SK-N-DZ (cell line): ENCODE results near the gene PRAC1. TPM values are rescaled to one million over a fixed set of nuclear protein-coding genes. Genes with fewer than 3 reads are reported as not detected.

ENCODE experiments used
- DNase-seq: peaks from one replicate; pipeline ENCODE4 v3.0.0-alpha.2; 2015; ENCODE audit warnings: low spot score
- polyA plus RNA-seq, 2 experiments: library from polyadenylated mRNA; depleted of rRNA; stranded (reverse); fragments of >200 nt; gene quantifications; 2 replicates each; pipeline ENCODE4 v1.2.3, GENCODE V29; 2014

PRAC1 gene
- polyA plus RNA-seq (2014; cell fraction: cytosol; rRNA removed): not detected in 2 replicates
- not detected in 2 replicates for polyA plus RNA-seq (2014; cell fraction: nucleus; rRNA removed)

- no peak for DNase-seq
Observed at GRCh38 chr17:48722201-48722907, at the start of gene PRAC1. Gene PRAC1, minus strand, starts transcription at chr17:48722518. Its CDS starts 126 bp downstream, at chr17:48722392.

- DNase-seq: no peak
Observed at GRCh38 chr17:48770954-48771353, 48.6 kb upstream of the PRAC1 start.

GRCh38 chr17:48769009-48769675 lies 46.8 kb upstream of the PRAC1 start:
- no peak for DNase-seq

- DNase-seq: no peak
Observed at GRCh38 chr17:48767263-48767774, 45.0 kb upstream of the PRAC1 start.

- no peak for DNase-seq
Observed at GRCh38 chr17:48761114-48761513, 38.8 kb upstream of the PRAC1 start.

- DNase-seq: no peak
Observed at GRCh38 chr17:48760411-48760810, 38.1 kb upstream of the PRAC1 start.

- no peak for DNase-seq
Observed at GRCh38 chr17:48759288-48759687, 37.0 kb upstream of the PRAC1 start.

- no peak for DNase-seq
Observed at GRCh38 chr17:48757524-48757961, 35.2 kb upstream of the PRAC1 start.

- DNase-seq: no peak
Observed at GRCh38 chr17:48756830-48757251, 34.5 kb upstream of the PRAC1 start.

- no peak for DNase-seq
Observed at GRCh38 chr17:48755356-48755755, 33.0 kb upstream of the PRAC1 start.

- no peak for DNase-seq
Observed at GRCh38 chr17:48754500-48755261, 32.4 kb upstream of the PRAC1 start.

- DNase-seq: no peak
Observed at GRCh38 chr17:48753794-48754499, 31.6 kb upstream of the PRAC1 start.

- no peak for DNase-seq
Observed at GRCh38 chr17:48752399-48753288, 30.3 kb upstream of the PRAC1 start.

GRCh38 chr17:48751733-48752398 lies 29.5 kb upstream of the PRAC1 start:
- DNase-seq: no peak

- DNase-seq: no peak
Observed at GRCh38 chr17:48751172-48751571, 28.9 kb upstream of the PRAC1 start.

- DNase-seq: no peak
Observed at GRCh38 chr17:48749621-48750553, 27.6 kb upstream of the PRAC1 start.

- no peak for DNase-seq
Observed at GRCh38 chr17:48748718-48749566, 26.6 kb upstream of the PRAC1 start.
